ENCODE results near the gene ZNF555.

ZNF555 gene

GRCh38 chr19:2824129-2824528 is 17.1 kb upstream of the ZNF555 start:
- no peak for DNase-seq (ENCODE audit: low spot score)

- no peak for DNase-seq (ENCODE audit: low spot score)
These were observed 14.3 kb upstream of the ZNF555 start for GRCh38 chr19:2827022-2827421.

GRCh38 chr19:2827840-2828489 is 13.3 kb upstream of the ZNF555 start:
- no peak for DNase-seq (ENCODE audit: low spot score)

DNA sequence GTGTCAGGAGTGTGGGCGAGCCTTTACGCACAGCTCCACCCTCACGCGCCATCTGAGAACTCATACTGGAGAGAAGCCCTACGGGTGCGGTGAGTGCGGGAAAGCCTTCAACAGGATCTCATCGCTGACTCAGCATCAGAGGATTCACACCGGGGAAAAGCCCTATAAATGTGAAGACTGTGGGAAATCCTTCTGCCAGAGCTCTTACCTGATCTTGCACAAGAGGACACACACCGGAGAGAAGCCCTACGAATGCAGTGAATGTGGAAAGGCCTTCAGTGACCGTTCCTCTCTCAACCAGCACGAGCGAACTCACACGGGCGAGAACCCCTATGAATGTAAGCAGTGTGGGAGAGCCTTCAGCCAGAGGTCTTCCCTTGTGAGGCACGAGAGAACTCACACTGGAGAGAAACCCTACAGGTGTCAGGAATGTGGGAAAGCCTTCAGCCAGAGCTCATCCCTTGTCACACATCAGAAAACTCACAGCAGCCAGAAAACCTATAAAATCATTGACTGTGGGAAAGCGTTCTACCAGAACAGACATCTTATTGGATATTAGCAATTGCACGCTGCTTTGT is 6.9 kb upstream of the ZNF555 start:
- no peak for DNase-seq (ENCODE audit: low spot score)

DNA sequence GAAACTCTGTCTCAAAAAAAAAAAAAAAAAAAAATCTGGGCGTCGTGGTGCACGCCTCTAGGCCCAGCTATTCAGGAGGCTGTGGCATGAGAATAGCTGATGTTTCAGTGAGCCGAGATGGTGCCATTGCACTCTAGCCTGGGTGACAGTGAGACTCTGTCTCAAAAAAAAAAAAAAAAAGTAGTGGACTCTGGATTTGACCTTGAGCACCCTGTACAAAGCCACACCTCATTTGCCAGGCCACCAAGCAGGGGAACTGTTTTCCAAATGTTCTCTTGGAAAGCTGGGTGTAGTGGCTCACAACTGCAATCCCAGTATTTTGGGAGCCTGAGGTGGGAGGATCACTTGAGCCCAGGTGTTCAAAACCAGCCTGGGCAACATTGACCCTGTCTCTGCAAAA is 3.8 kb upstream of the ZNF555 start:
- DNase-seq (ENCODE audit: low spot score): no peak

DNA sequence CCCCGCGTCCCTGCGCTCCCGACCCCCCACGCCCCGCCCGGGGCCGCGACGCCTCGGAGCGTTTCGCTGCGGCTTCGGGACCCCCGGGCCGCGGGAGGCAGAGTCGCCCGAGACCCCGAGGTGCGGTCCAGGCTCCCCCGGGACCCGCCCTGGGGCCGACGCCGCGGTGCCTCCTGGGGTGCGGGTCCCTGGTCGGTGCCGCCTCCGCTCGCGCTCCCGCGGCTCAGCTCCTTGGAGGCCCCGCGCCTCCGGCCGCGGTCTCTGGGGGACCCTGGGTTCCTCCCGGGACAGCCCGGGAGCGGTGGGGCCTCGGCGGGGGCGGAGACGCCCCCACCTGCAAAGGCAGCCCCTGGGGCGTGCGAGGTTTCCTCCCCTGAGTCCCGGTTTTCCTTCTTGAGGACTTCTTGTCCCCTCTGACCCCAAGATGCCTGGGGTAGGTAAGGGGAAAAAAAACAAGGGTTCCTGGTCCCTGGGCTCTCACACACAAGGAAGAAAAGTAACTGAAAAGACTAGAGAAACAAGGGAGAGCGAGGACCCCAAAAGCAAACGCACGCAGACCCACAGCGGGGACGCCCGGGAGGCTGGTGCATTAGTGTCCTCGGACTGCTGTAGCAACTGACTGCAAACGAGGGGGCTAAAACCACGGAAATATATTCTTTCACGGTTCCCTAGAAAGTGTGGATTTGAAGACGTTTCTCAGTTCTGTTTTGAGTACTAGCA is 740 bp downstream of the ZNF555 start:
- DNase-seq (ENCODE audit: low spot score): no peak

GRCh38 chr19:2845107-2845506 is 3.8 kb downstream of the ZNF555 start:
- DNase-seq (ENCODE audit: low spot score): no peak

DNA sequence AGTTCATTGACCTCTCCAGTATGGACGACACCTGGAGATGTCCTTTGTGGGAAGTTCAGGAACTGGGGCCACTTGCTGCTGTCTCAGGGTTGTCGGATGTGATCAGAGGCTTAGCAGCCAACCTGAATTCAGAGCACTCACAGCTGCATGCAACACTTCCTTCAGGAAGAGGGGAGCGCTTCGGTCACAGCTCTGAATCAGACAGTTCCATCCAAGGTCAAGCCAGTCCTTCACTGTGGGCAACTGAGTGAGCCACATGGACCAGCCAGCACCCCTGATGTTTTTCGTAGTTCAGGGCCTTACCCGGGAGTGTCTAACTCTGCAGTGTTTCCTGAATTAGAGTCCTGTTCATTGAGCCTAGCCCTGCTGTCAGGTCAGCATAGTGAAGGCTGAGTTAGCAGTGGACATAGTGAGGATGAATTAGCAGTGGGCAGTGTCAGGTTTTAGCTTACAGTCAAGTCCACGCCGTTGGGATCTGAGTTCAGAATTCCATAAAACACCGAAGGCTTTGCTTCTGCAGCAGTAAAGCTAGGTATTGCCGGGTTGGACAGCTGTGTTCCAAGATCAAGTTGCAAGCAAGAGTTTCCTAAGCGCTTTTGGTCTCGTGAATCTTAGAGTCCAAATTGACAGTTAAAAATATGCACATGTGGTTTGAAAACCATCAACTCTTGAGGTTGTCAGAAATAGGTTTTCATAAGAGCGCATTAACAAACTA is 5.1 kb downstream of the ZNF555 start:
- DNase-seq (ENCODE audit: low spot score): no peak

DNA sequence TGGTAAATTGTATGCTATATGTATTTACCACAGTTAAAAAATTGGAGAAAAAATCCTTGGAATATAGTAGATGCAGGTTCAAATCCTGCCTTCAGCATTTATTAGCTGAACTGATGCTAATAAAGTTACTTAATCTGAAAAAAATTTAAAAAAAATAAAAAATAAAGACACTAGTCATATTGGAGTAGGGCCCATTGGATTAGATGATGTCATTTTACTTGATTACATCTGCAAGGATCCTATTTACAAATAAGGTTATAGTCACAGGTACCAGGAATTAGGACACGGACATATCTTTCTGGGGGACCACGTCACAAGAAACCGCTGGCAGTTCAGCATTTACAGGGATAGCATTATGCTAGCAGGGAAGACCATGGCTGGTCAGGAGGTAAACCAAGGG is 6.2 kb downstream of the ZNF555 start:
- no peak for DNase-seq (ENCODE audit: low spot score)

GRCh38 chr19:2848616-2849015 is 7.3 kb downstream of the ZNF555 start:
- no peak for DNase-seq (ENCODE audit: low spot score)

- DNase-seq (ENCODE audit: low spot score): no peak
These were observed 9.1 kb downstream of the ZNF555 start for GRCh38 chr19:2850256-2850925.

DNA sequence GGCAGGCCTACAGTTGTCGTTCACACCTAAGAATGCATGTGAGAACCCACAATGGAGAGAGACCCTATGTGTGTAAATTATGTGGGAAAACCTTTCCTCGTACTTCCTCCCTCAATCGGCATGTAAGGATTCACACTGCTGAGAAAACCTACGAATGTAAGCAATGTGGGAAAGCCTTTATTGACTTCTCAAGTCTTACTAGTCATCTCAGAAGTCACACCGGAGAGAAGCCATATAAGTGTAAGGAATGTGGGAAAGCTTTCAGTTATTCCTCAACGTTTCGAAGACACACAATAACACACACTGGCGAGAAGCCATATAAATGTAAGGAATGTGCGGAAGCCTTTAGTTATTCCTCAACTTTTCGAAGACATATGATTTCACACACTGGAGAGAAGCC is 11.3 kb downstream of the ZNF555 start:
- DNase-seq (ENCODE audit: low spot score): no peak

GRCh38 chr19:2853015-2853606 is 11.8 kb downstream of the ZNF555 start:
- DNase-seq (ENCODE audit: low spot score): no peak

DNA sequence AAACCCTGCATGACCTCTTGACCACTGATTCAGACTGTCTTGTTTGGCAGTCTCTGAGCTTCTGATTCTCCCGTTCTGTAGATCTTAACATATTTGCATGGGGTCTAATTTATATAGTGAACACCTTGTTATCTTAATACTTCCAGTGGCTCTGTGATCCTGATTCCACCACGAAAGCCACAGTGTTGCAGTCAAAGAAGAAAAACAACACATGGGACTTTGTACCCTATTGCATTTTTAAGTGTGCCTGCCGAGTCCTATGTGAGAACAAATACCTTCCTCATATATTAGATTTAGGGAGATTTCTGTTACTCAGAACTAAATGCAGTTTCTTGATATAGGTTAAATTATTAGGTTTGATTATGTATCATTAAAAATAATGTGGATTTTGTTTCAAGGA is 13.6 kb downstream of the ZNF555 start:
- no peak for DNase-seq (ENCODE audit: low spot score)

DNA sequence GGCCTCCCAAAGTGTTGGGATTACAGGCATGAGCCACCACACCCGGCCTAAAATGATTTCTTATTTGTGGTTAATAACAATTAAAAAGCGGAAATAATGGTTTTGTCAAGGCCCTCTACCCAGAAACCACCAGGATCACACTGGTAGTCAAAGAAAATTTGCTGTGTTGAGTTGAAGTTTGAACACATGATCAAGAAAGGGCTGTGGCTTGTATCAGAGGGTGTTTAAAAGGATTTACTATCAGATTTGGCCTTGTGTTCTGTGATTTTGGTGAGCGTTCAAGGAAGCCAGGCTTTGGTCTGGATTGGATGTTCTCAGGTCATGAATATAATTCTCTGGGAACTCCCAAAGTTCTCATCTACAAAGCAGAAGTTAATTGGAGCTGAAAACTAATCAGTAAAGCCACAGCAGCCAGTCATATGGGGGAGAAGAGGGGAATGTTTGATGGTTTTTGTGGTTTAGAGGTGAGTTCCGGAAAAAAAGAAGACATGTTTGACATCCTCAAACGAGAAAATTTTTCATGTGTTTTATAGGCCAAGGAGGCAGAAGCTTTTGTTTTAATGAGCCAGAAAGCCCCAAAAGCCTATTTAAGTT is 15.3 kb downstream of the ZNF555 start:
- DNase-seq (ENCODE audit: low spot score): no peak

DNA sequence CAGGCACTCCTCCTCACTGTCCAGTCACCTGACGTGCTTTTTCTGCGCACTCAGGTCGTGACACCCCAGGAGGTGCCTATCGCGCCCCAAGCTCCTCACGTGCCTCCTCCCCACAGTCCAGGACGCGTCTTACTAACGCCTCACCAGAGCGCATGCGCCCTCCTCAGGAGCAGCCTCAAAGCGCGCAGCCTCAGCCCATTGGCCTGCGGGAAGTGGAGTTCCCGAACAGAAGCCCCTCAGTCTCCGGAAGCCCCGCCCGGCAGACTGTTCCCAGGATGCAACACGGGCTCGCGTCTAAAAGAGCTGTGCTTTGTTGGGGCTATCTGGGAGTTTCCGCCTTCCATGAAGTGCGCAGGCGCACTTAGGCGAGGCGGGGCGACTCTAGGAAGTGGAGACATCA is 17.6 kb downstream of the ZNF555 start:
- no peak for DNase-seq (ENCODE audit: low spot score)

GRCh38 chr19:2863816-2864215 is 22.5 kb downstream of the ZNF555 start:
- no peak for DNase-seq (ENCODE audit: low spot score)

GRCh38 chr19:2865334-2866100 is 24.2 kb downstream of the ZNF555 start:
- no peak for DNase-seq (ENCODE audit: low spot score)

- no peak for DNase-seq (ENCODE audit: low spot score)
These were observed 25.3 kb downstream of the ZNF555 start for GRCh38 chr19:2866495-2867024.
